NCI-H2227 (cell line): ENCODE measurements around the gene HOXA5.
A peak's percentile ranks its signal among the peaks of the same experiment; 100 is the strongest.

ENCODE experiments used
- DNase-seq: peaks from one replicate; lab custom pipeline; 2025; ENCODE audit not compliant: unreplicated experiment; lab: John Stamatoyannopoulos, UW

HOXA5 gene

GRCh38 chr7:27097686-27098577 is 45.5 kb downstream of the HOXA5 start:
- DNase-seq = no peak

- DNase-seq = no peak
Observed at GRCh38 chr7:27096768-27097514, 46.5 kb downstream of the HOXA5 start.

GRCh38 chr7:27095897-27096767 is 47.3 kb downstream of the HOXA5 start, which contains the start of gene HOXA1:
HOXA1 (minus strand) TSS chr7:27096000; CDS start chr7:27095912, 88 bp downstream.
- DNase-seq = peak; percentile 42

GRCh38 chr7:27095050-27095896 is 48.2 kb downstream of the HOXA5 start:
- no peak for DNase-seq

- DNase-seq = no peak
Observed at GRCh38 chr7:27094304-27095049, 49.0 kb downstream of the HOXA5 start.

GRCh38 chr7:27093184-27093895 is 50.1 kb downstream of the HOXA5 start:
- no peak for DNase-seq

GRCh38 chr7:27092819-27093110 is 50.7 kb downstream of the HOXA5 start:
- DNase-seq = no peak

GRCh38 chr7:27091941-27092818 is 51.3 kb downstream of the HOXA5 start:
- no peak for DNase-seq

GRCh38 chr7:27091105-27091504 is 52.4 kb downstream of the HOXA5 start:
- no peak for DNase-seq
